HUES64 (cell line): Measurements from ENCODE around the gene GDF10.

Experiments
- H3K27ac ChIP-seq: 2 replicates; pipeline ENCODE4 v1.7.0; 2013; ENCODE audit warnings: low read depth, low read length, inconsistent platforms
- H3K27me3 ChIP-seq: 2 replicates; pipeline ENCODE4 v1.6.1; 2013; ENCODE audit warnings: mild to moderate bottlenecking, low read length; ENCODE audit not compliant: insufficient read depth
- H3K36me3 ChIP-seq: 2 replicates; pipeline ENCODE4 v1.6.1; 2013; ENCODE audit warnings: mild to moderate bottlenecking, low read length; ENCODE audit not compliant: insufficient read depth
- H3K4me1 ChIP-seq: 2 replicates; pipeline ENCODE4 v1.6.1; 2013; ENCODE audit warnings: mild to moderate bottlenecking, low read length, moderate library complexity; ENCODE audit not compliant: insufficient read depth
- H3K4me3 ChIP-seq: 2 replicates; pipeline ENCODE4 v1.5.1; 2013; ENCODE audit warnings: mild to moderate bottlenecking, low read length, moderate library complexity
- H3K9ac ChIP-seq: 2 replicates; pipeline ENCODE4 v1.6.1; 2013; ENCODE audit warnings: mild to moderate bottlenecking, low read depth, low read length
- H3K9me3 ChIP-seq: 2 replicates; pipeline ENCODE4 v1.6.1; 2013; ENCODE audit warnings: low read depth, low read length; ENCODE audit not compliant: insufficient read depth
- WGBS: fragments of 150-250, 120-280 bp; methylation state at CpG from one replicate; pipeline ENCODE4 v1.1.7; 2013; ENCODE audit warnings: missing lambda C conversion rate; 5-methylcytosine and 5-hydroxymethylcytosine counted together

The GDF10 gene

DNA sequence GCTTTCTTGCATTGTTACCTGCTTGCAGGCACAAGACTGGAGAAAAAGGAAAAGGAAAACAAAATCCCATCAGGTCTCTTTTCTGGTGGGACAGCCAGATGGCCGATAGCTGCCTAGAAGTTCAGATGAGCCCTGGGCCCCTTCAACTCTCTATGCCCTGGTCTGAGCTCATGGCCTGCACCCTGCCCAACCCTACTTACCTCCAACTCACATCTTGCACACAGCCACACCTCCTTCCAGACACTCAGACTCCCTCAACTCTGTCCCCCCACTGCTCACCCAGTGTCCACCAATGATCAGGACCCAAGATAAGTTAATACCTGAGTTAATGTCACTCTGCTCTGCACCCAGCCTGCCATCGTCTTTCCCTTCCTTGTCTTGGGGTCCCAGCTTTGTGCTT is 59.1 kb downstream of the GDF10 start:
- H3K4me1 ChIP-seq, result peaks cover 2% of the 10 kb centered on the region; the same call in 1 of the 2 replicates
- no peak overlapping the region for H3K4me3 ChIP-seq
- H3K36me3 ChIP-seq, result no peaks in the 10 kb centered on the region
- no peak overlapping the region for H3K9ac ChIP-seq
- 89% methylated on average over 2 of the region's 2 CpGs for WGBS
- no peaks in the 10 kb centered on the region for H3K27me3 ChIP-seq
- H3K27ac ChIP-seq, result no peak overlapping the region
- H3K9me3 ChIP-seq, result no peaks in the 10 kb centered on the region

- Histone ChIP-seq H3K4me1 (peaks cover 4% of the 10 kb centered on the region; the same call in 1 of the 2 replicates), H3K36me3 (no peaks in the 10 kb centered on the region), H3K9ac (no peak overlapping the region), H3K27me3 (no peaks in the 10 kb centered on the region), H3K27ac (no peak overlapping the region), H3K9me3 (no peaks in the 10 kb centered on the region), H3K4me3 (no peak overlapping the region)
- 84% methylated on average over 4 of the region's 4 CpGs for WGBS
Measured at GRCh38 chr10:47359626-47360418, 59.8 kb downstream of the GDF10 start.

DNA sequence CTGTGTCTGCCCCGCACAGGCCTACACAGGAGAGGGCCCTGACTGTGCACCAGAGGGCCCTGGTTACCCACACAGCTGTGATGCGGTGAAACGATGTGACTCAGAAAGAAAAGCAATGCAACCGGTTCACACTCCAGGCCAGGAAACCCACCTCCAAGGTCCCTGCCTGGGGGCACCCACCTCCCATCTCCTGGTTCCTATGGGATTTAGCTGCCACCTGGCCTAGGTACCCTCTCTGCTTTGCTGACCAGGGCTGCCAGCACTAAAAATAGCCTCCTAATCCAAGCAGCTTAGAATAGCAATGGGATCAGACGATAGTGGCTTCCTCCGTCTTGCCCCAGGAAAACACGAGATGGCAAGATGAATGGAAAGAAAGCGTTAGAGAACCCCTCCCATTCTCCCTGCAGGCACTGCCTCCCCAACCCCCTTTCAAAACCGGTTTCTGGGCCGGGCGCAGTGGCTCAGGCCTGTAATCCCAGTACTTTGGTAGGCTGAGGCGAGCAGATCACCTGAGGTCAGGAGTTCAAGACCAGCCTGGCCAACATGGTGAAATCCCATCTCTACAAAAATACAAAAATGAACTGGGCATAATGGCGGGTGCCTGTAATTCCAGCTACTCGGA is 60.5 kb downstream of the GDF10 start:
- Histone ChIP-seq H3K27me3 (no peaks in the 10 kb centered on the region), H3K36me3 (no peaks in the 10 kb centered on the region), H3K9me3 (no peaks in the 10 kb centered on the region), H3K4me3 (no peak overlapping the region), H3K27ac (no peak overlapping the region), H3K9ac (no peak overlapping the region), H3K4me1 (peaks cover 4% of the 10 kb centered on the region; the same call in 1 of the 2 replicates)
- 86% methylated on average over 14 of the region's 14 CpGs for WGBS

DNA sequence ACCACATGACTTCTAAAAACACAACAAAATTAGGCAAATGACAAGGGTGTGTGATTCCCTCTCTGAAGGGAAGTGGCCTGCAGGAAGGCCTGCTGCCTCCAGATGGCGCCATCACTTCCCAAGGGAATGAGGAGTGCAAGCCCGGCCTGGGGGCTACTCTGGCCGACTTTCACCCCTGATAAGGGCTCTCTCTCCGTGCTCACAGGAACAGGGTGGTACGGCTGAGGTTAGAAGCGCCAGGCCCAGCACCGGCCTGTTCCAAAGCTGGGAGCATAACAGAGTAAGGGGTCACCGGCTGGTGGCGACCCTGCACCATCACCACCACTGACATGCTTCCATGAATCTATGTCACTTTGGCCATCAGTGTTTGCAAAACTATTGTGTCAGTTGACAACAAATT is 61.3 kb downstream of the GDF10 start:
- Histone ChIP-seq H3K27ac (no peak overlapping the region), H3K4me3 (no peak overlapping the region), H3K4me1 (peaks cover 4% of the 10 kb centered on the region; the same call in 1 of the 2 replicates), H3K27me3 (no peaks in the 10 kb centered on the region), H3K9ac (no peak overlapping the region), H3K36me3 (no peaks in the 10 kb centered on the region), H3K9me3 (no peaks in the 10 kb centered on the region)
- 54% methylated on average over 9 of the region's 9 CpGs for WGBS

DNA sequence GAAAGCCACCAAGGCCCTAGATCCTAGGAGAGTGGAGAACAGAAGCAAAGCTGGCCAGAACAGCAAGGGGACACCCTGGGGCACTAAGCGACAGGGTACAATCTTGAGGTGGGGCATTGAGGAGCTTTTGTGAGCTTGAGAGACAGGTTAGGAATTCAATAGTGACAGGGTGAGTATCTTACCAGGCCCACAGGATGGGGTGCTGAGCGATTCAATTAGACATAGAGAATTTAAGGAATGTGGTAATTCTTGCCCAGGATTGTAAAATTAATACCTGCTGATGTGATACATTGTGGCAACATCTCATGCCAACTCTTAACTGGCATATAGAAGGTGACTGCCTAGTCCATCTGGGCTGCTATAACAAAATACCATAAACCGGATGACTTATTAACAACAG is 62.2 kb downstream of the GDF10 start:
- Histone ChIP-seq H3K27ac (no peak overlapping the region), H3K4me1 (peaks cover 4% of the 10 kb centered on the region; the same call in 1 of the 2 replicates), H3K36me3 (no peaks in the 10 kb centered on the region), H3K4me3 (no peak overlapping the region), H3K9me3 (no peaks in the 10 kb centered on the region), H3K9ac (no peak overlapping the region), H3K27me3 (no peaks in the 10 kb centered on the region)
- 93% methylated on average over 3 of the region's 3 CpGs for WGBS
